Choroid plexus epithelial cell (primary cell): ENCODE results near the gene ADGRL2.

Experiments used
- DNase-seq: peaks from one replicate; pipeline ENCODE4 v3.0.0-alpha.2; 2010; ENCODE audit warnings: low read depth
- H3K4me3 ChIP-seq: 2 replicates; pipeline ENCODE4 v1.5.1; 2011; ENCODE audit warnings: low read depth, mild to moderate bottlenecking, control low read depth, low read length, moderate library complexity
- TF ChIP-seq, protein P1 (sequence below): conservative IDR thresholded peaks from 2 replicates; pipeline ENCODE4 v1.5.1; 2011; ENCODE audit warnings: low read depth, mild to moderate bottlenecking, control low read depth, inconsistent platforms, low read length, moderate library complexity

The ADGRL2 gene

DNA sequence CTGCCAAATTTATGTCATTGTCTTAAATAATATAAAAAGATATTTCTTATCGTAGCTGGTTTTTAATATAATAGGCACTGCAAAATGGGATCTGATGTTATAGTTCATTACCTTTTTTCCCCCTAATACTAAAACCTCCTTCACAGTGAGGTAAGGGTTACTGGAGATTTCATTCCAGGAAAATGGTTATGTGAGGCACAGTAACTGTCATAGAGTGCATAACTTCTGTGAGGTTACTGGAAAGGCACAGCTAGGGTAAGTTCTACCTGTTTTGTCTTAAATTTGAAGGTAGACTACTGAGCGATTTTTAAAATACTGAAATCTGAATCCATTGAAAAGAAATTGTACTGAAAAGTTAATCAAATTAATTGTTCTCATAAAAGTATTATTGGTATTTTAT is 13.0 kb downstream of the ADGRL2 start:
- H3K4me3 ChIP-seq: no peak overlapping the region
- DNase-seq: no peak
- TF ChIP-seq, protein P1, sequence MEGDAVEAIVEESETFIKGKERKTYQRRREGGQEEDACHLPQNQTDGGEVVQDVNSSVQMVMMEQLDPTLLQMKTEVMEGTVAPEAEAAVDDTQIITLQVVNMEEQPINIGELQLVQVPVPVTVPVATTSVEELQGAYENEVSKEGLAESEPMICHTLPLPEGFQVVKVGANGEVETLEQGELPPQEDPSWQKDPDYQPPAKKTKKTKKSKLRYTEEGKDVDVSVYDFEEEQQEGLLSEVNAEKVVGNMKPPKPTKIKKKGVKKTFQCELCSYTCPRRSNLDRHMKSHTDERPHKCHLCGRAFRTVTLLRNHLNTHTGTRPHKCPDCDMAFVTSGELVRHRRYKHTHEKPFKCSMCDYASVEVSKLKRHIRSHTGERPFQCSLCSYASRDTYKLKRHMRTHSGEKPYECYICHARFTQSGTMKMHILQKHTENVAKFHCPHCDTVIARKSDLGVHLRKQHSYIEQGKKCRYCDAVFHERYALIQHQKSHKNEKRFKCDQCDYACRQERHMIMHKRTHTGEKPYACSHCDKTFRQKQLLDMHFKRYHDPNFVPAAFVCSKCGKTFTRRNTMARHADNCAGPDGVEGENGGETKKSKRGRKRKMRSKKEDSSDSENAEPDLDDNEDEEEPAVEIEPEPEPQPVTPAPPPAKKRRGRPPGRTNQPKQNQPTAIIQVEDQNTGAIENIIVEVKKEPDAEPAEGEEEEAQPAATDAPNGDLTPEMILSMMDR: no peak

DNA sequence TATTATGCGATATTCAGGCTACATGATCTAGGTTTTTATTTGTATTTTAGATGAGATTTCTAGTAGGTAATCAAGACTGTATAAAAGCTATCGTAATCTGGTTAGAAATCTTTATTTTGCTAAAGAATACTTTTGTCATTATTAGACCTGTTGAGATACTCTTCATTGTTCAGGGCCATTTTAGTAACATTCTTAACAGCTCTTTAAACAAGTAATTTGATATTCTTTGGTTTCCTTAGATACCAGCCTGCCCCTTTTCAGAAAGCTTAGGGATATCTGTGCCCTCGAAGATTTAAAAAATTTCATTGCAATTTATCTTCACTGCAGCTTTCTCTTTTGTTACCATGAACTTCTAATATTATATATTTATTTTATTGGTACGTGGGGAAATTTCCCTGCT is 18.9 kb downstream of the ADGRL2 start:
- TF ChIP-seq, protein P1: no peak
- no peak for DNase-seq
- H3K4me3 ChIP-seq: no peak overlapping the region

DNA sequence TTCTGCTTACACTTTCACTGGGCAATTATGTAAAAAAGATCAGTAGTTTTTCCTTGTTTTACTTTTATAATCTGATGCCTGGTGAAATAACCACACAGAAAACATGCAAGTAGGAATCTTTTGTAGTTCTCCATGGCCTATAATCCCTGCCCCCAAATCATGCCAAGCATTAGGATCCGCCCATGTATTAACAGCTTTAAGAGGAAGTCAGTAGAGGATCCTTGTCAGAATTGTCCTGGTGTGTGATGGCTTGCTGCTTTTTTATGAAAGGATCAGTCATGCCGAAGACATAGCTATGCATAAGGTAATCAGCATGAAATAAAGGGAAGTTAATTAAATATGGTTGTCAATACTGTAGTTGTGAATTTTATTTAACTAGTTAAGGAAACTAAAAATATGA is 20.0 kb downstream of the ADGRL2 start:
- DNase-seq: no peak
- TF ChIP-seq, protein P1: no peak
- H3K4me3 ChIP-seq: no peak overlapping the region

DNA sequence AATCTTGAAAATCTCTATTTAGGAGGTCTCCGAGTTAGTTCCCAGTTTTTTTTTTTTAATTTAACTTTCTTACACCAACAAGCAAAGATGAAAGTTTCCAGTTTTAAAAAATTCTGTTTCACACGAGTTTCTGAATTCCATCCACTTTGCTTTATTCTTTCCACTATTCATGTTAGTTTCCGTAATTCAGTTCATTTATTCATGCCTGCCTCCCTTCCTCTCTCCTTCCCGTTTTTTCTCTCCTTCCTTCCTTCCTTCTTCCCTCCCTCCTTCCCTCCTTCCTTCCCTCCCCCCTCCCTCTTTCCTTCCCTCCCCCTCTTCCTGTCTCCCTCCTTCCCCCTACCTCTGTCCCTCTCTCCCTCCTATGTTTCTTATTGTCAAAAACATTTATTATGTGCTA is 22.3 kb downstream of the ADGRL2 start:
- DNase-seq: no peak
- TF ChIP-seq, protein P1: no peak
- no peak overlapping the region for H3K4me3 ChIP-seq

DNA sequence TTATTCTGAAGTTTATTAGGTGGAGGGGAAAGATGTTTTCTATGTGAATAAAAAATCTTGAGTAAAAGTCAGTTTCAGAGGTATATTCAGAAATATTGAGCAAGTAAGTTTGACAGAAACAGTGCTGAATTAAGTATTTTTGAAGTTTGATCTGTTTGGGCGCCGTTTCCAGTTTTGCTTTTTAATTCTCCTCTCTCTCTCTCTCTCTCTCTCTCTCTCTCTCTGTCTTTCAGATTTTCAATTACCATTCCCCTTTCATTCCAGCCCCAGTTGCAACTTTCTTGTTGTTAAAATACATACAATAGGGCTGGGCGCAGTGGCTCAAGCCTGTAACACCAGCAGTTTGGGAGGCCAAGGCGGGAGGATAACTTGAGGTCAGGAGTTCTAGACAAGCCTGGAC is 24.0 kb downstream of the ADGRL2 start:
- TF ChIP-seq, protein P1: no peak
- no peak overlapping the region for H3K4me3 ChIP-seq
- DNase-seq: no peak

DNA sequence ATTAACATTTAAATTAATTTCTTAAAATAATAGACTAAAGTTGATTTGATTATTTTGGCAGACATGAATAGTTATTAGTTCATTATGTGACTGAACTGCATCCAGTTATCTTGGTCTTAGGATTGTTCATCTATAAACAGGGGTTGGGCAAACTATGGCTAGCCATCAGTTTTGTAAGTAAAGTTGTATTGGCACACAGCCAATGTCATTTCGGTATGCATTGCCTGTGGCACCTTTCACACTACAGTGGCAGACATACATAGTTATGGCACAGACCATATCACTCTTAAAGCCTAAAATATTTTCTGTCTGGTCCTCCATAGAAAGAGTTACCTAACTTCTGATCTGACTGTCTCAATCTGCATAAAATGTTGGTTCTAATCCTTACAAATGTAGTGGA is 27.2 kb downstream of the ADGRL2 start:
- no peak overlapping the region for H3K4me3 ChIP-seq
- DNase-seq: no peak
- TF ChIP-seq, protein P1: no peak

DNA sequence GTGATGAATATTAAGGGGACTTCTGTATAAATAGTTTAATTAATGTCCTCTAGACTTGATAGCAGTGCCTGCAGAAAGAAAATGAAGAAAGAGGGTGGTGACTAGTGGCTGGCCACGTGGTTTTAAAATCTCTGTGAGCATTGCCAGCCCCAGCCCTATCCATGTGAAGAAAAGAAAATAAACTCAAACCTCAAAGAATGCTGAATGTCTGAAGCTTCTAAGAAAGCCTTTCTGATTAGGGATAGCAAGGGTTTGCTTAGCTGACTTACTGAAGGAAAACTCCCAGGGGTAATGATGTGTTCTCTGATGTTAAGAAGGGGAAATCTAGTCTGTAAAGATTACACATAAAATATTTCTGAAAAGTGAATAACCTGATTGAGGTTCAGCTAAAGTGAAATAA is 31.8 kb downstream of the ADGRL2 start:
- TF ChIP-seq, protein P1: no peak
- H3K4me3 ChIP-seq: no peak overlapping the region
- DNase-seq: peak; percentile 91
